Progenitor cell of endocrine pancreas (in vitro differentiated cells): ENCODE results near the gene OR8B3. TPM values are rescaled to one million over a fixed set of nuclear protein-coding genes. Genes with fewer than 3 reads are reported as not detected.
"Not testable (repeated sequence)": the region's sequence is repeated elsewhere in the genome, so short reads cannot be mapped to it uniquely, and the experiment has no call there.

Experiments
- DNase-seq: peaks from one replicate; pipeline ENCODE4 v3.0.0; 2021; ENCODE audit warnings: low spot score; ENCODE audit not compliant: unreplicated experiment
- H3K27ac Mint-ChIP-seq: 2 replicates; pipeline ENCODE4 v1.8.0; 2021; ENCODE audit warnings: mild to moderate bottlenecking, moderate library complexity, mixed read lengths
- H3K27me3 Mint-ChIP-seq: 2 replicates; pipeline ENCODE4 v1.8.0; 2021; ENCODE audit warnings: mixed read lengths
- H3K36me3 Mint-ChIP-seq: 2 replicates; pipeline ENCODE4 v1.8.0; 2022; ENCODE audit warnings: mixed read lengths; ENCODE audit not compliant: insufficient read depth
- H3K4me1 Mint-ChIP-seq: 2 replicates; pipeline ENCODE4 v1.8.0; 2021; ENCODE audit warnings: low read depth, mixed read lengths
- H3K4me3 Mint-ChIP-seq: 2 replicates; pipeline ENCODE4 v1.8.0; 2021; ENCODE audit warnings: low read depth, mild to moderate bottlenecking, moderate library complexity, mixed read lengths
- H3K9me3 Mint-ChIP-seq: 2 replicates; pipeline ENCODE4 v1.8.0; 2021; ENCODE audit warnings: low read depth, mixed read lengths
- total RNA-seq: library from RNA; stranded (reverse); gene quantifications from 2 replicates; pipeline ENCODE4 v1.2.1, GENCODE V29; 2021
- TF ChIP-seq, protein P1 (sequence below): fragments of 200-600 bp; sonication (generic); IDR thresholded peaks from one replicate; pipeline ENCODE4 v1.5.0; 2021; ENCODE audit warnings: antibody characterized with exemption, mild to moderate bottlenecking; ENCODE audit not compliant: unreplicated experiment

The OR8B3 gene
- total RNA-seq, 1 donor from 2014 or later: not detected

- Mint-ChIP-seq H3K27ac (no peak within 1 kb of the TSS), H3K36me3 (peaks cover 2% of the 10 kb centered on the region), H3K27me3 (peaks cover 50% of the 10 kb centered on the region), H3K4me1 (peaks cover 6% of the 10 kb centered on the region), H3K9me3 (peaks cover 5% of the 10 kb centered on the region), H3K4me3 (no peak within 1 kb of the TSS)
- TF ChIP-seq, protein P1, sequence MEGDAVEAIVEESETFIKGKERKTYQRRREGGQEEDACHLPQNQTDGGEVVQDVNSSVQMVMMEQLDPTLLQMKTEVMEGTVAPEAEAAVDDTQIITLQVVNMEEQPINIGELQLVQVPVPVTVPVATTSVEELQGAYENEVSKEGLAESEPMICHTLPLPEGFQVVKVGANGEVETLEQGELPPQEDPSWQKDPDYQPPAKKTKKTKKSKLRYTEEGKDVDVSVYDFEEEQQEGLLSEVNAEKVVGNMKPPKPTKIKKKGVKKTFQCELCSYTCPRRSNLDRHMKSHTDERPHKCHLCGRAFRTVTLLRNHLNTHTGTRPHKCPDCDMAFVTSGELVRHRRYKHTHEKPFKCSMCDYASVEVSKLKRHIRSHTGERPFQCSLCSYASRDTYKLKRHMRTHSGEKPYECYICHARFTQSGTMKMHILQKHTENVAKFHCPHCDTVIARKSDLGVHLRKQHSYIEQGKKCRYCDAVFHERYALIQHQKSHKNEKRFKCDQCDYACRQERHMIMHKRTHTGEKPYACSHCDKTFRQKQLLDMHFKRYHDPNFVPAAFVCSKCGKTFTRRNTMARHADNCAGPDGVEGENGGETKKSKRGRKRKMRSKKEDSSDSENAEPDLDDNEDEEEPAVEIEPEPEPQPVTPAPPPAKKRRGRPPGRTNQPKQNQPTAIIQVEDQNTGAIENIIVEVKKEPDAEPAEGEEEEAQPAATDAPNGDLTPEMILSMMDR: no peak
- DNase-seq: no peak
Observed at GRCh38 chr11:124424384-124424921, 25.6 kb upstream of the OR8B3 start, which contains the start of gene OR8B4. TSS of gene OR8B4 (minus strand) at chr11:124424871. CDS start at chr11:124424871, 0 bp downstream.

GRCh38 chr11:124421043-124421442 is 22.2 kb upstream of the OR8B3 start:
- no peak for DNase-seq
- H3K4me1 Mint-ChIP-seq: no peaks in the 10 kb centered on the region
- peaks cover 58% of the 10 kb centered on the region for H3K27me3 Mint-ChIP-seq
- H3K9me3 Mint-ChIP-seq: no peaks in the 10 kb centered on the region
- TF ChIP-seq, protein P1: no peak
- H3K27ac Mint-ChIP-seq: no peak overlapping the region
- no peaks in the 10 kb centered on the region for H3K36me3 Mint-ChIP-seq
- H3K4me3 Mint-ChIP-seq: no peak overlapping the region

DNA sequence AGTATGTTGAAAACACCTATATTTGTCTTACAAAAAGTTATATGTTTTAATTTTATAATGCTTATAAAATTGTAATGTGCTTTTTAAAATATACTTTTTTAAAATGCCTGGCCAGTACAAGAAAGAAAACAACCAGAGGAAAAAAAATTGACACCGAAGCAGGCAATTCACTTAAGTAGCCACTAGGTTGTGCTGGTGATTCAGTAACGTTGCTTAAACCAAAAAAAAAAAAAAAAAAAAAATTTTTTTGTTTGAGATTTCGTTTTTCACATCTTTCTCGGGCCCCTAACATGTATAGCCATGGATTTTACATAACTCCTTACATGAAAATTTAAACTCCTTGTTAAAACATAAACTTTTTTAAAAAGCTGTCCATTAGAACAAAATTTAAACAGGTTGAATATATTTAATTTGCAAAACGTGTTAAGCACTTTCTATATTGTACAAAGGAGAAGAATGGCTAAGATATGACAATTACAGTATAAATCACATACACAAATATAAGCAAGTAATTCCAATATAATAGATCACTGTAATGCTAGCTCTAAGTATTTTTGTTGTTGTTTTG is 16.6 kb upstream of the OR8B3 start:
- Mint-ChIP-seq H3K4me3 (no peak overlapping the region), H3K36me3 (no peaks in the 10 kb centered on the region), H3K9me3 (no peaks in the 10 kb centered on the region), H3K27ac (no peak overlapping the region), H3K4me1 (no peaks in the 10 kb centered on the region), H3K27me3 (peaks cover 22% of the 10 kb centered on the region)
- TF ChIP-seq, protein P1: peak; percentile 67
- no peak for DNase-seq

- no peaks in the 10 kb centered on the region for H3K9me3 Mint-ChIP-seq
- H3K27me3 Mint-ChIP-seq: peaks cover 21% of the 10 kb centered on the region
- no peaks in the 10 kb centered on the region for H3K36me3 Mint-ChIP-seq
- no peak overlapping the region for H3K4me3 Mint-ChIP-seq
- no peak overlapping the region for H3K27ac Mint-ChIP-seq
- TF ChIP-seq, protein P1: no peak
- no peaks in the 10 kb centered on the region for H3K4me1 Mint-ChIP-seq
- DNase-seq: no peak
Observed at GRCh38 chr11:124409906-124410305, 11.1 kb upstream of the OR8B3 start.

GRCh38 chr11:124405581-124405980 is 6.8 kb upstream of the OR8B3 start:
- TF ChIP-seq, protein P1: no peak
- H3K27ac Mint-ChIP-seq: no peak overlapping the region
- peaks cover 2% of the 10 kb centered on the region for H3K9me3 Mint-ChIP-seq
- no peaks in the 10 kb centered on the region for H3K4me1 Mint-ChIP-seq
- no peak overlapping the region for H3K4me3 Mint-ChIP-seq
- DNase-seq: no peak
- peaks cover 2% of the 10 kb centered on the region for H3K36me3 Mint-ChIP-seq
- peaks cover 13% of the 10 kb centered on the region for H3K27me3 Mint-ChIP-seq

- not testable (repeated sequence) for H3K4me3 Mint-ChIP-seq, H3K36me3 Mint-ChIP-seq, H3K9me3 Mint-ChIP-seq, H3K27me3 Mint-ChIP-seq, H3K27ac Mint-ChIP-seq, DNase-seq, H3K4me1 Mint-ChIP-seq
Observed at GRCh38 chr11:124403186-124403585, 4.4 kb upstream of the OR8B3 start.
